ENCODE results near the gene NKTR. TPM values are rescaled to one million over a fixed set of nuclear protein-coding genes. Genes with fewer than 3 reads are reported as not detected.

Gene NKTR
- total and polyA plus RNA-seq, 2 of the 13 experiments (the other 11 are each of a cell fraction or from before 2014, with no cell fraction given): 41.3 to 59.6 TPM

- TF ChIP-seq, protein P1, sequence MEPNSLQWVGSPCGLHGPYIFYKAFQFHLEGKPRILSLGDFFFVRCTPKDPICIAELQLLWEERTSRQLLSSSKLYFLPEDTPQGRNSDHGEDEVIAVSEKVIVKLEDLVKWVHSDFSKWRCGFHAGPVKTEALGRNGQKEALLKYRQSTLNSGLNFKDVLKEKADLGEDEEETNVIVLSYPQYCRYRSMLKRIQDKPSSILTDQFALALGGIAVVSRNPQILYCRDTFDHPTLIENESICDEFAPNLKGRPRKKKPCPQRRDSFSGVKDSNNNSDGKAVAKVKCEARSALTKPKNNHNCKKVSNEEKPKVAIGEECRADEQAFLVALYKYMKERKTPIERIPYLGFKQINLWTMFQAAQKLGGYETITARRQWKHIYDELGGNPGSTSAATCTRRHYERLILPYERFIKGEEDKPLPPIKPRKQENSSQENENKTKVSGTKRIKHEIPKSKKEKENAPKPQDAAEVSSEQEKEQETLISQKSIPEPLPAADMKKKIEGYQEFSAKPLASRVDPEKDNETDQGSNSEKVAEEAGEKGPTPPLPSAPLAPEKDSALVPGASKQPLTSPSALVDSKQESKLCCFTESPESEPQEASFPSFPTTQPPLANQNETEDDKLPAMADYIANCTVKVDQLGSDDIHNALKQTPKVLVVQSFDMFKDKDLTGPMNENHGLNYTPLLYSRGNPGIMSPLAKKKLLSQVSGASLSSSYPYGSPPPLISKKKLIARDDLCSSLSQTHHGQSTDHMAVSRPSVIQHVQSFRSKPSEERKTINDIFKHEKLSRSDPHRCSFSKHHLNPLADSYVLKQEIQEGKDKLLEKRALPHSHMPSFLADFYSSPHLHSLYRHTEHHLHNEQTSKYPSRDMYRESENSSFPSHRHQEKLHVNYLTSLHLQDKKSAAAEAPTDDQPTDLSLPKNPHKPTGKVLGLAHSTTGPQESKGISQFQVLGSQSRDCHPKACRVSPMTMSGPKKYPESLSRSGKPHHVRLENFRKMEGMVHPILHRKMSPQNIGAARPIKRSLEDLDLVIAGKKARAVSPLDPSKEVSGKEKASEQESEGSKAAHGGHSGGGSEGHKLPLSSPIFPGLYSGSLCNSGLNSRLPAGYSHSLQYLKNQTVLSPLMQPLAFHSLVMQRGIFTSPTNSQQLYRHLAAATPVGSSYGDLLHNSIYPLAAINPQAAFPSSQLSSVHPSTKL (CRISPR knock-in tag; IDR thresholded peaks at IDR 0.05): peak; percentile 35
- peak; percentile 59; the same call in 1 of the 2 replicates for TF ChIP-seq ZNF362 (CRISPR knock-in tag; IDR thresholded peaks at IDR 0.05; ENCODE audit: borderline replicate concordance)
- peak; percentile 93; the same call in 1 of the 2 replicates for TF ChIP-seq CCDC6 (CRISPR knock-in tag; IDR thresholded peaks at IDR 0.05)
- peak; percentile 67 for TF ChIP-seq SP5 (CRISPR knock-in tag; IDR thresholded peaks at IDR 0.05; ENCODE audit: borderline replicate concordance, low read depth)
- TF ChIP-seq GLI4 (CRISPR knock-in tag; IDR thresholded peaks at IDR 0.05; ENCODE audit: borderline replicate concordance): no peak
- TF ChIP-seq ZNF550 (CRISPR knock-in tag; IDR thresholded peaks at IDR 0.05; ENCODE audit: borderline replicate concordance): no peak
- peak; percentile 68; the same call in 1 of the 2 replicates for TF ChIP-seq ZNF556 (CRISPR knock-in tag; IDR thresholded peaks at IDR 0.05; ENCODE audit: borderline replicate concordance)
- no peak for TF ChIP-seq RCOR2 (CRISPR knock-in tag; IDR thresholded peaks at IDR 0.05)
- no peak for TF ChIP-seq JARID2 (CRISPR knock-in tag; IDR thresholded peaks at IDR 0.05; ENCODE audit: insufficient replicate concordance)
- TF ChIP-seq, protein P2, sequence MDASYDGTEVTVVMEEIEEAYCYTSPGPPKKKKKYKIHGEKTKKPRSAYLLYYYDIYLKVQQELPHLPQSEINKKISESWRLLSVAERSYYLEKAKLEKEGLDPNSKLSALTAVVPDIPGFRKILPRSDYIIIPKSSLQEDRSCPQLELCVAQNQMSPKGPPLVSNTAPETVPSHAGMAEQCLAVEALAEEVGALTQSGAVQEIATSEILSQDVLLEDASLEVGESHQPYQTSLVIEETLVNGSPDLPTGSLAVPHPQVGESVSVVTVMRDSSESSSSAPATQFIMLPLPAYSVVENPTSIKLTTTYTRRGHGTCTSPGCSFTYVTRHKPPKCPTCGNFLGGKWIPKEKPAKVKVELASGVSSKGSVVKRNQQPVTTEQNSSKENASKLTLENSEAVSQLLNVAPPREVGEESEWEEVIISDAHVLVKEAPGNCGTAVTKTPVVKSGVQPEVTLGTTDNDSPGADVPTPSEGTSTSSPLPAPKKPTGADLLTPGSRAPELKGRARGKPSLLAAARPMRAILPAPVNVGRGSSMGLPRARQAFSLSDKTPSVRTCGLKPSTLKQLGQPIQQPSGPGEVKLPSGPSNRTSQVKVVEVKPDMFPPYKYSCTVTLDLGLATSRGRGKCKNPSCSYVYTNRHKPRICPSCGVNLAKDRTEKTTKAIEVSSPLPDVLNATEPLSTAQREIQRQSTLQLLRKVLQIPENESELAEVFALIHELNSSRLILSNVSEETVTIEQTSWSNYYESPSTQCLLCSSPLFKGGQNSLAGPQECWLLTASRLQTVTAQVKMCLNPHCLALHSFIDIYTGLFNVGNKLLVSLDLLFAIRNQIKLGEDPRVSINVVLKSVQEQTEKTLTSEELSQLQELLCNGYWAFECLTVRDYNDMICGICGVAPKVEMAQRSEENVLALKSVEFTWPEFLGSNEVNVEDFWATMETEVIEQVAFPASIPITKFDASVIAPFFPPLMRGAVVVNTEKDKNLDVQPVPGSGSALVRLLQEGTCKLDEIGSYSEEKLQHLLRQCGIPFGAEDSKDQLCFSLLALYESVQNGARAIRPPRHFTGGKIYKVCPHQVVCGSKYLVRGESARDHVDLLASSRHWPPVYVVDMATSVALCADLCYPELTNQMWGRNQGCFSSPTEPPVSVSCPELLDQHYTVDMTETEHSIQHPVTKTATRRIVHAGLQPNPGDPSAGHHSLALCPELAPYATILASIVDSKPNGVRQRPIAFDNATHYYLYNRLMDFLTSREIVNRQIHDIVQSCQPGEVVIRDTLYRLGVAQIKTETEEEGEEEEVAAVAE (CRISPR knock-in tag; IDR thresholded peaks at IDR 0.05; ENCODE audit: borderline replicate concordance): peak; percentile 15; the same call in 1 of the 2 replicates
- no peak for TF ChIP-seq PRPF4 (IDR thresholded peaks at IDR 0.05; ENCODE audit: low read depth, low read length, poor library complexity, severe bottlenecking)
- peak; percentile 30; the same call in 1 of the 2 replicates for TF ChIP-seq ZNF225 (CRISPR knock-in tag; IDR thresholded peaks at IDR 0.05)
- TF ChIP-seq NFE2 (CRISPR knock-in tag; IDR thresholded peaks at IDR 0.05): no peak
- TF ChIP-seq ZSCAN29 (CRISPR knock-in tag; conservative IDR thresholded peaks at IDR 0.05): 0 out of 2 replicates have a peak, but pooled peaks have one; percentile 48
- no peak for TF ChIP-seq ZMYM3 (CRISPR knock-in tag; IDR thresholded peaks at IDR 0.05)
- TF ChIP-seq, protein P3, sequence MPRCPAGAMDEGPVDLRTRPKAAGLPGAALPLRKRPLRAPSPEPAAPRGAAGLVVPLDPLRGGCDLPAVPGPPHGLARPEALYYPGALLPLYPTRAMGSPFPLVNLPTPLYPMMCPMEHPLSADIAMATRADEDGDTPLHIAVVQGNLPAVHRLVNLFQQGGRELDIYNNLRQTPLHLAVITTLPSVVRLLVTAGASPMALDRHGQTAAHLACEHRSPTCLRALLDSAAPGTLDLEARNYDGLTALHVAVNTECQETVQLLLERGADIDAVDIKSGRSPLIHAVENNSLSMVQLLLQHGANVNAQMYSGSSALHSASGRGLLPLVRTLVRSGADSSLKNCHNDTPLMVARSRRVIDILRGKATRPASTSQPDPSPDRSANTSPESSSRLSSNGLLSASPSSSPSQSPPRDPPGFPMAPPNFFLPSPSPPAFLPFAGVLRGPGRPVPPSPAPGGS (CRISPR knock-in tag; IDR thresholded peaks at IDR 0.05): peak; percentile 28; the same call in 1 of the 2 replicates
These were observed at the start of gene NKTR (continued) for GRCh38 chr3:42600111-42600957.
